Measurements from ENCODE around the gene DNAJB6.

DNA sequence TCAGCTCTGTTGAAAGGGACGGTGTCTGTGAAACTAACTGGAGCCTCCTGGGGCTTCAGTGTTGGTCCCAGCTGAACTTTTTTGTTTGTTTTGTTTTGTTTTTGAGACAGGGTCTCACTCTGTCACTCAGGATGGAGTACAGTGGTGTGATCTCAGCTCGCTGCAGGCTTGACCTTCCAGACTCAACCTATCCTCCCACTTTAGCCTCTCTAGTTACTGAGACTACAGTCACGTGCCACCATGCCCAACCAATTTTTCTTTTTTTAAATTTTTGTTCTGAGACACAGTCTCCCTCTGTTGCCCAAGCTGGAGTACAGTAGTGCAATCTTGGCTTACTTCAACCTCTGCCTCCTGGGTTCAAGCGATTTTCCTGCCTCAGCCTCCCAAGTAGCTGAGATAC, 13.4 kb upstream of the DNAJB6 start:
- TF ChIP-seq, protein P1, sequence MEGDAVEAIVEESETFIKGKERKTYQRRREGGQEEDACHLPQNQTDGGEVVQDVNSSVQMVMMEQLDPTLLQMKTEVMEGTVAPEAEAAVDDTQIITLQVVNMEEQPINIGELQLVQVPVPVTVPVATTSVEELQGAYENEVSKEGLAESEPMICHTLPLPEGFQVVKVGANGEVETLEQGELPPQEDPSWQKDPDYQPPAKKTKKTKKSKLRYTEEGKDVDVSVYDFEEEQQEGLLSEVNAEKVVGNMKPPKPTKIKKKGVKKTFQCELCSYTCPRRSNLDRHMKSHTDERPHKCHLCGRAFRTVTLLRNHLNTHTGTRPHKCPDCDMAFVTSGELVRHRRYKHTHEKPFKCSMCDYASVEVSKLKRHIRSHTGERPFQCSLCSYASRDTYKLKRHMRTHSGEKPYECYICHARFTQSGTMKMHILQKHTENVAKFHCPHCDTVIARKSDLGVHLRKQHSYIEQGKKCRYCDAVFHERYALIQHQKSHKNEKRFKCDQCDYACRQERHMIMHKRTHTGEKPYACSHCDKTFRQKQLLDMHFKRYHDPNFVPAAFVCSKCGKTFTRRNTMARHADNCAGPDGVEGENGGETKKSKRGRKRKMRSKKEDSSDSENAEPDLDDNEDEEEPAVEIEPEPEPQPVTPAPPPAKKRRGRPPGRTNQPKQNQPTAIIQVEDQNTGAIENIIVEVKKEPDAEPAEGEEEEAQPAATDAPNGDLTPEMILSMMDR (IDR thresholded peaks at IDR 0.05): no peak
- no peak for TF ChIP-seq POLR2A (IDR thresholded peaks at IDR 0.05)
- TF ChIP-seq EP300 (IDR thresholded peaks at IDR 0.05): no peak
